Measurements from ENCODE around the gene ZNF497.
"Not testable (repeated sequence)": the region's sequence is repeated elsewhere in the genome, so short reads cannot be mapped to it uniquely, and the experiment has no call there.

Gene ZNF497

GRCh38 chr19:58393725-58394033 is 31.1 kb upstream of the ZNF497 start:
- no peak for DNase-seq

GRCh38 chr19:58392945-58393724 is 30.6 kb upstream of the ZNF497 start:
- DNase-seq: no peak

GRCh38 chr19:58388175-58388526 is 25.6 kb upstream of the ZNF497 start:
- DNase-seq: no peak

- peak; percentile 27 for DNase-seq
Measured at GRCh38 chr19:58387338-58388174, 25.0 kb upstream of the ZNF497 start.

DNA sequence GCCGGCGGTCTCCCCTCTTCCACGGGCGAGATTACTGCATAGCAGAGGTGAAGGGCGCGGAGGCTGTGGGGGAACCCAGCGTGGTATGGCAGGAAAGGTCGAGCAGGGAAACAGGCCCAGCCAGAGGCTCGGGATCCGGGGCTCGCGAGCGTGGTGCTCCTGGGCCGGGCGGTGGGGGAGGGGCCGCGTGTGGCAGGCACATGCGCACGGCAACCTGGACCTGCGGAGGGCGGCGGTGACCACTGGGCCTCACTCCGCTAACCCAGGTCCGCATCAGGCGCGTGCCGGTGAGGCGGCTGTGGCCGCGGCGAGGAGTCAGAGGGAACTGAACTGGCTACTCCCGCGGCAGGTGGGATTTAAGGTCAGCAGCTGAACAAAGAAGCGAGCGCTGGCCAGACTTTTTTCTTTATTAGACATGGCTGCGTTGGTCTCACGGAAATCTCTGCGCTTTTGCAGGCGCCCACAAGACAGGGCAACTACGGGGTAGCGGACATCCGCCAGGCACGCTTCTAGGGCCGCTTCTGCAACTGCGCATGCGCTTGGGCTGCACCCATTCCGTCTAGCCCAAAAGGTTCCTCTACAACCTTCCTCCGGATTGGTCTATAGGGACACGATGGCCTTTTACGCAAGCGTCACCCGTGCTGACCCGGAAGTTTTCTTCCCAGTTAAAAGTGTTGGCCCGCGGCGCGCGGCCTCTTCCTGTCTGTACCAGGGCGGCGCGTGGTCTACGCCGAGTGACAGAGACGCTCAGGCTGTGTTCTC is 24.2 kb upstream of the ZNF497 start, which contains the start of gene RPS5:
Gene RPS5 (plus strand): TSS at position 694 of the 762 bp plus-strand sequence. CDS start 869 bp downstream, outside the sequence.
- peak; percentile 98 for DNase-seq

DNA sequence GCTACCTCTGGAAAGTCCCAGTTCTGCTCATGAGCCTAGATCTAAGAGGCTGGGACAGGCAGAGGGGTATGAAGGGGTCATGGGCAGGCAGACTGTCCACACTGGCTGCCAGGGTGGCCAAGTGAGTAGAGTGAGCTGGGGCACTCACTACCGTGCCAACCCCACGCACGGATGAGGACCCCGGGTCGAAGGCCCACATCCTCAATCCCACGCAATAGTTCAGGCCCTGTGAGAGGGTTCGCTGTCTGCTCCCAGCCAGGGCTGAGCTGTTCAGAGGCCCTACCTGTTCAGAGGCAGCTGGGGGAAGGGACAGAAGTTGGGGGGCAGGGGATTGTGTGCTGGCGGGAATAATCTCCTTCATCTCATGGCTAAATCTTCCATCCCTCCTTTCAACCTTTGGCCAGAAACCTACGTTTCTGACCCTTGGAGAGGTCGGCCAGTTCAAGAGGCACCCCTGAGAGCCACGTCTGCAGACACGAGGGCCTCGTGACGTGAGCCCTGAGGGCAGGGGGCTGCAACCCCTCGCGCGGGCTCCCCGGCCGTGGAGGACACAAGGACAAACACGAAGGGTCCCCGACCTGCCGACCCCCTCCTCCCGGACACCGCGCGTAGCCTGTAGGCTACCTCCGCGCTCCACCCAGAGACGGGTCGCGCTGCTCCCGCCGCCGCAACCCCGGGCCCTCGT is 23.5 kb upstream of the ZNF497 start:
- no peak for DNase-seq

DNA sequence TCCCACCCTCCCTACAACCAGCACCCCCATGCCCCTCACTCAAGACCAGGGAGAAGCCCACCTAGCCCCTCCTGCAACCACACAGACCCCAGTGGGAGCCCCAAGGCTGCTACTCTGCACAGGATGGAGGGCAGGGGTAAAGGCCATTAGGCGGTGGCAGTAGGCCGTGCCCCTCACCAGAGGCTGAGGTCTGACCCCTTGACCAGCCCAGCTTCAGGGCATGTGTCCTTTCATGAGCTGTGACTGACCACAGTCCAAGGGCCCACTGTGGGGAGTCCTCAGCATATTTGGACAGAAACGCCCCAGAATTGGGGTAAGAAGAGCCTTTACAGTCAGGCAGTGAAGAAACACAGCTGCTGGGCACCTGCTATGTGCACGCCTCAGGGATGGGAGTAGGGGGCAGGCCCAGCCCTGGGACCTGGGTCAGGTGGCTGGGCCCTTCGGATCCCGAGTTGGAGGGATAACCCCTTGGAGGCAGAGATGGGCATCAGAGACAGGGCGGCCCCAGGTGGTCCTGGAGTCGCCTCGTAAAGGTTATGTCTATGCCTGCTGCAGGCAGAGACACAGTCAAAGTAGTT is 22.9 kb upstream of the ZNF497 start:
- DNase-seq: no peak

DNA sequence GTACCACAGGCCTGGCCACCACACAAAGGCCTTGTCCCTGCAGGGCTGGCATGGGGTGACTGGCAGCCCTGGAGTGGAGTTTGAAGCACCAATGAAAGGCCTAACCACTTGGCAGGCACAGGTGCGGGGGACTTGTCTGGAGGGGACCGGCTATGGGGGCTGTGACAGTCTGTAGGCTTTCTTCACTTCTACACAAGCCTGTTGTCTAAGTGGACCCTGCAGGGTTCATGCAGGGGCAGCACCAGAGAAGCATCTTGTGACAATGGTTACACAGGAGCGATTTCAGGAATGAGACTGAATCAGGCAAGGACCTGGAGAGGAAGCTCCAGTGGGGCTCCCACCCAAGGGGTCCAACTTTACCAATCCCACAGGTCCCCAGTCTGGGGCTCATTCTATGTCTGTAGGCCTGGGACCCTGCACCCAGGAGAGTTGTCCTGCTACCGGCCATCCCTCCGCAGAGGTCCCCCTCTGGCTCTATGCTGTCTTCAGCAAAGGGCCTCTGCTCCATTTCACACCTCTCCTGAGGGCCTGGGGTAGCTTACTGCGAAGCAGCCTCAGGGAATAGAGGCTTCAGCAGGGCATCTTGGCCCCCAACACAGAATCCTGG is 20.5 kb upstream of the ZNF497 start:
- no peak for DNase-seq

GRCh38 chr19:58381460-58382212 is 19.1 kb upstream of the ZNF497 start:
- no peak for DNase-seq

DNA sequence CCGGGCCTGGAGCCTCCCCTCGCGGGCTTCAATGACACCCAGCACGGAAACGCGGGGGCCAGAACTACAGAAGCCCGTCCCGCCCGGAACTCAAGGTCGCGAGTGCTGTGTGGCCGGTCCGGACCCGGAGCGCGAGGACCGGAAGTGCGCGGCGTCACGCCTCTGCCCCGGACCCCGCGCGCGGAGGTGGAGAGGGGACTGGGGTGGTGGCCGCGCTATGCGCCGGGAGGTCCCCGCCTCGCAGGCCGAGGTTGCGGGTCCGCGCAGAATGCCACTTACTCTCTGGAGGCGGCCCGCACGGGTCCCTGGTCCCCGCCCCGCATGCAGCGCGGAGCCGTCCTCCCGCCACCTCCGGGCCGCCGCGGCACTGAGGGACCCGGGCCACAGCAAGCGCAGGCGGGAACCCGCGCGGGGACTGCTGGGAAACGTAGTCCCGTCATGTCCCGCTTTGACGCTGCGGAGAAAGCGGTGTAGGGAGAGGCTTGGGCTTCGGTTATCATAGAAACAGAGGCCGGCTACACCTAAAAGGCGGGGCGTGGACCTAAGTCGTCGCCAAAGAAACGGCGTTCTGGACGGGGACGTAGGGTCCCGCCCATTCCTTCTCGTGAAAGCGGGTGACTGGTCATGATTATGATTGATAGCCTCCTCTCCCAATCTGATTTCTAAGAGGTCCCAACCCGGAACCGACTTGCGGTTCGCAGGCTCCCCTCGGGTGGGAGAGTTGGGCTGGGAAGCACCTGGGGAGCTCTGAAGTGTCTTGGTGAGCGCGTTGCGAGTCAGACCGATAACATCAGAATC is 18.3 kb upstream of the ZNF497 start, which contains the start of gene ZNF837:
Gene ZNF837 (minus strand): TSS at position 369 of the 798 bp plus-strand sequence. CDS start 11,698 bp downstream, outside the sequence.
- peak; percentile 99 for DNase-seq

GRCh38 chr19:58380037-58380661 is 17.6 kb upstream of the ZNF497 start:
- DNase-seq: no peak

DNA sequence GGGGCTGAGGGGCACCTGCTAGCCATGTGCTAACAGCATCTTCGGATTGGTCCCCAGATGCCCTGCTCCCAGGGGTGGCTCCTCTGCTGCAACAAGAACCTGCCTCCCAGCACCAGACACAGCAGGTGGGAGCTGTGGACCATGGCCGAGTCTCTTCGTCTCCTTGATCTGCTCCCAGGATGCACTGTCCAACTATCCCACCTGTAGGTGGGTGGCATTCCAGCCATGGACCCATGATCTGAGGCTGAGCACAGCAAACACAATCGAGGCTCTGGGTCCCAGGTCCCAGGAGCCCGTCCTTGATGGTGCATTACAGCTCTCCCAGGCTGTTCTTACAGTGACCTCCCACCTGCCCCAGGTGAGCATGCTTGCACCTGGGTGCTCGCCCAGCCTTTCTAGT is 16.7 kb upstream of the ZNF497 start:
- DNase-seq: no peak

DNA sequence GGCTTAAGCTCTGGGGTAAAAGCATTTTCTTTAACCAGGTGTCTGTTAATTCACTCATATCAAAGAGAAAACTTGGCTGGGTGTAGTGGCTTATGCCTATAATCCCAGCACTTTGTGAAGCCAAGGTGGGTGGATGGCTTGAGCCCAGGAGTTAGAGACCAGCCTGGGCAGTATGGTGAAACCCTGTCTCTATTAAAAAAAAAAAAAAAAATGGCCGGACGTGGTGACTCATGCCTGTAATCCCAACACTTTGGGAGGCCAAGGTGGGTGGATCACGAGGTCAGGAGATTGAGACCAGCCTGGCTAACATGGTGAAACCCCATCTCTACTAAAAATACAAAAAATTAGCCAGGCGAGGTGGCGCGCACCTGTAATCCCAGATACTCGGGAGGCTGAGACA is 14.2 kb upstream of the ZNF497 start:
- not testable (repeated sequence) for DNase-seq

- DNase-seq: no peak
Measured at GRCh38 chr19:58374200-58374599, 11.6 kb upstream of the ZNF497 start.

- no peak for DNase-seq
Measured at GRCh38 chr19:58372311-58373133, 10.0 kb upstream of the ZNF497 start.

- DNase-seq: no peak
Measured at GRCh38 chr19:58368561-58369360, 6.2 kb upstream of the ZNF497 start.

GRCh38 chr19:58367698-58368454 is 5.3 kb upstream of the ZNF497 start:
- DNase-seq: no peak
